ENCODE measurements around the gene ABL1.
"Not testable (repeated sequence)": the region's sequence is repeated elsewhere in the genome, so short reads cannot be mapped to it uniquely, and the experiment has no call there.

Gene ABL1

DNA sequence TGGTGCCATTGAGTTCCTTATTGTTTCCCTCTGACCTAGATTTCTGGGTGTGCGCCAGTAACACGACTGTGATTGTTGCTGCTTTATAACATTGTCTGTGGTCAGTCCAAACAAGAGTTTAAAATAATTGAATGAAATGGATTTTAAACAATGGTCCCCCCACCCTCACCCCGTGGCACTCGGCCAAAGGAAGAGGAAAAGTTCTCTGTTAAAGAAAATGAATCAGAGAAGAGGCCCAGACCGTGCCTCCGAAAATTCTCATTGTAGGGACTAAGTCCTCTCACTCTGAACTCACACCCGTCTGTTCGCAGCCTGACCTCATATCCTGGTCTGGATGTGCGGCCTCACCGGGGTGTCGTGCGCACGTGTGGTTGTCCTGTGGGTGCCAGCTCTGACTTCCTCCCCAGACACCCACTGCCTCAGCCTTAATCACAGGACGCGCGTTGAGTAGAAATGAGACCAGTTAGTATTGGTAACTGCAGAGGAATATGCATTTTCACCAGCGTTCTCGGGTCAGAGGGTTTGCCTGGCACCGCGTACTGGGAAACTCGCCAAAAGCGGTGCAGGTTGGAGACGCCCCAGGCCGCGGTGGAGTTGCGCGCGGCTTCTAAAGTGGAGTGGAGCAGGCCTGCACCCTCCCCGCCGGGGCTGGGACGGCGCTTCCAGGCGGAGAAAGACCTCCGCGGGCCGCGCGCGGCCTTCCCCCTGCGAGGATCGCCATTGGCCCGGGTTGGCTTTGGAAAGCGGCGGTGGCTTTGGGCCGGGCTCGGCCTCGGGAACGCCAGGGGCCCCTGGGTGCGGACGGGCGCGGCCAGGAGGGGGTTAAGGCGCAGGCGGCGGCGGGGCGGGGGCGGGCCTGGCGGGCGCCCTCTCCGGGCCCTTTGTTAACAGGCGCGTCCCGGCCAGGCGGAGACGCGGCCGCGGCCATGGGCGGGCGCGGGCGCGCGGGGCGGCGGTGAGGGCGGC is at the start of gene ABL1:
Gene ABL1 (plus strand): TSS at position 884 of the 966 bp plus-strand sequence. CDS start 193 bp downstream, outside the sequence.
- DNase-seq, result peak; percentile 78 to 83

DNA sequence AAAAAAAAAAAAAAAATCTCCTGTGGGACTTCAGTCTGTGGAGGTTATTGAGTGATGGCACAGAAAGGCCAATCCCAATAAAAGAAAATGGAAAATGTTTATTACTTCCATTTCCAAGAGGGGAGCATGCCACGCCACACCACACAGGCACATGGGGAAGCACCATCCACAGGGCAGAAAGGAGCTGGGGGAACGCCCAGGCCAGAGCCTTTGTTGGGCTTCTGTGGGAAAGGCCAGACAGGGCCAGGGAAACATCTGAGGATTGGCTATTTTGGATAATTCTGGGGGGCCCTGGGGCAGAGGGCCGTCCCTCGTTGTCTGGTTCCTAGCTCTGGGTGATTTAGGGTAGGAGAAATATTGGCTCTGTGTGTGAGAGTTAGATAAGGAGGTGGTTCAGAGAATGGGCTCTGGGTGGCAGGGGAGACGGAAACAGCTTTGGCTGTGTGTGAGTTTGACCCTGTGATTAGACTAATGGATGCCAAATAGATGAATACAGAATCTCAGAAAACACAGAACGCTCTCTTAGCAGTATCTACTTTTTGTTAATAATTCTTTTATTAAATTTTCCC is 49.0 kb upstream of the ABL1 start:
- DNase-seq, result no peak

DNA sequence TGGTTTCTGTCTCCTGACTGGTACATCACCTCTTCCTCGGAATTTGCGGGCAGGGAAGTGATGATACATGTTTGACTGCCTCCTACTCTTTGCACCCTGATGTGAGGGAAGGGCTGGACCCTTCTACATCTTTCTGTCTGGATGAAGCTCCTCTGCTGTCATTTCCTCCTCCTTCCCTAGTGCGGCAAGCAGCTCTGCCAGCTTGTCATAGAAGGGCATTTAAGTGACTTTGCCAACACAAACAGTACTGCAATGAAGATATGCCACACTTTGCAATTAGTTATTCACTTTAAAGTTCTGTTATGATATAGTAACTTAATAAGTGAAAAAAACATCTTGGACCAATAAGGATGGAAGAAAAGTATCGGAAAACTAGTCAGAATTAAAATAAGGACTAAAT is 48.5 kb upstream of the ABL1 start:
- DNase-seq, result no peak

DNA sequence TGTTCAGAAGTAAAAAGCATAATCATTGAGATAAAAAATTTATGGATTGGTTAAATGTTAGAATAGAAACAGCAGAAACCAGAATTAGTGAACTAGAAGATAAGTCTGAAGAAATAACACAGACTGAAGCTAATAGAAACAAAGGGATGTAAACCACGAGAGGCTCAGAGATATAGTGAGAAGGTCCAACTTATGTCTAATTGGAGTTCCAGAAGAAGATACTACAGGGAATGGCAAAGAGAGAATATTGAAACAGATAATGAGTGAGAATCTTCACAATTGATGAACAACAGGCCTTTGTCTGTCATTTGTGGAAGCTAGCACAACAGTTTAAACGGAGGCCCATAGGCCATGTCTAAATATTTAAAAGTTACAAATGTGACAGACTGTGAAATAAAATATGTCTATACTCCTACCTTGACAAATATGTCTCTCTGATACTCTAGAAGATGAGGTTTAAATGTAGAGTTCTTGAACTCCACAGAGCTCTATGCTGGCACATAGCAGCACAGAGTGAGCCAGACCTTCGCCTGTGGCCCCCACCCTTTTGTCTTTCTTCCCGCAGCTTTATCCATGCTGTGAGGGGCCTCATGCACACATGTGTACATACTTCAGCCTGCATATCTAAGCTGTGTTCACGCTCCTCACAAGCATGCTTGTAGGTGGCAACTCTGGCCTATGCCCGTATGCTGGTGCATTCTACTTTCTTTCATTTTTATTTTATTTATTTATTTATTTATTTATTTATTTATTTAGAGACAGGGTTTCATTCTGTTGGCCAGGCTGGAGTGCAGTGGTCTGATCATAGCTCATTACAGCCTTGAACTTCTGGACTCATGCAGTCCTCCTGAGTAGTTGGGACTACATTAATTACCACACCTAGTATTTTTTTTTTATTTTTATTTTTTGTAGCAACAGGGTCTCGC is 45.0 kb upstream of the ABL1 start:
- DNase-seq, result no peak

DNA sequence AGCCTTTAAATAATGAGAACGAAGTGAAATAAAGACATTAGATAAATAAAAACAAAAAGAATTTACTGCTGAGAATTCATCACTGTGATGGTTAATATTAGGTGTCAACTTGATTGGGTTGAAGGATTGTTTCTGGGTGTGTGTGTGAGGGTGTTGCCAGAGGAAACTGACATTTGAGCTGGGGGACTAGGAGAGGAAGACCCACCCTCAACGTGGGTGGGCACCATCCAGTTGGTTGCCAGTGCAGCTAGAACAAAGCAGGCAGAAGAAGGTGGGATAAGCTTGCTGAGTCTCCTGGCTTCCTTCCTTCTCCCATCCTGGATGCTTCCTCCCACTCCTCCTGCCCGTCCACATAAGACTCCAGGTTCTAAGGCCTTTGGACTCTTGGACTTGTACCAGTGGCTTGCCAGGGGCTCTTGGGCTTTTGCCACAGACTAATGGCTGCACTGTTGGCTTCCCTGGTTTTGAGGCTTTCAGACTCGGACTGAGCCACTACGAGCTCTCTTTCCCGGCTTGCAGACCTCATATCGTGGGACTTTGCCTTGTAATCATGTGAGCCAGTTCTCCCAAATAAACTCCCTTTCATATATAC is 43.7 kb upstream of the ABL1 start:
- DNase-seq, result no peak

DNA sequence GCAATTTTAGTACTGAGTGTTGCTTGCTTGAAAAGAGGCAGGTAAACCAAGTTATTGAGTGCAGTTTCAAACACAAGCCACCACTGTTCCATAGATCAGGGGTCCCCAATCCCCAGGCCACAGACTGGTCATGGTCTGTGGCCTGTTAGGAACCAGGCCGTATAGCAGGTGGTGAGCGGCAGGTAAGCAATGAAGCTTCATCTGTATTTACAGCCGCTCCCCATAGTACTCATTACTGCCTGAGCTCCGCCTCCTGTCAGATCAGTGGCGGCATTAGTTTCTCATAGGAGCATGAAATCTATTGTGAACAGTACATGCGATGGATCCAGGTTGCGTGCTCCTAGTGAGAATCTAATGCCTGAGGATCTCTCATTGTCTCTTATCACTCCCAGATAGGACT is 41.5 kb upstream of the ABL1 start:
- DNase-seq, result no peak

DNA sequence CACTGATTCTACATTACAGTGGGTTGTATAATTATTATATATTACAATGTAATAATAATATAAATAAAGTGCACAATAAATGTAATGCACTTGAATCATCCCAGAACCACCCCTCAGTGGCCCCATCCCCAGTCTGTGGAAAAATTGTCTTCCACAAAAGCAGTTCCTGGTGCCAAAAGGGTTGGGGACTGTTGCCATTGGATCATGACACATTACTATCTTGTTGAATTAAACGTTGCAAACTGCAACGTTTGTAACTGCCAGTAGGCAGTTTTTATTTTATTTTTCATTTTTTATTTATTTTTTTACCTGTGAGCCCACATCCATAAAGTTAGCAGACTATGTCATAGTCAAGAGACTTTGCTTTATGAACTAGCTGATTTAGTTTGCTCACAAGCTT is 41.0 kb upstream of the ABL1 start:
- DNase-seq, result not testable (repeated sequence)

DNA sequence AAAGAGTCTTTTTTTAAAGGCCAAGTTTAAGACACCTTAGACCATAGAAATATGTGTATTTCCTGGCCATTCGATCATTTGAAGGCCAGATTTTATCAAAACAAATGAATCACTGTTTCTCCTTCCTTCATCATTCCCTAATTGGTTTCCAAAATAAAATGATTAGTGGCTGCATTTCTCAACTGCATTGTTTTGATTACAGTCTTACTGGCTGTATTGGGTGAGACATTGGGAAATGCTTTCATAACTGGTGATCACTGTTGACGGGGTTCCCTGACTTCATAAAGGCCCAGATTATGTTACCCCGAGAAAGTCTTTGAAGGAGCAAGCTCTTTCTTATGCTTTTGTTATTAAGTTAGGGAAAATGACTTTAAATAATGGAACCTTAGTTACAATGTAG is 40.6 kb upstream of the ABL1 start:
- not testable (repeated sequence) for DNase-seq

DNA sequence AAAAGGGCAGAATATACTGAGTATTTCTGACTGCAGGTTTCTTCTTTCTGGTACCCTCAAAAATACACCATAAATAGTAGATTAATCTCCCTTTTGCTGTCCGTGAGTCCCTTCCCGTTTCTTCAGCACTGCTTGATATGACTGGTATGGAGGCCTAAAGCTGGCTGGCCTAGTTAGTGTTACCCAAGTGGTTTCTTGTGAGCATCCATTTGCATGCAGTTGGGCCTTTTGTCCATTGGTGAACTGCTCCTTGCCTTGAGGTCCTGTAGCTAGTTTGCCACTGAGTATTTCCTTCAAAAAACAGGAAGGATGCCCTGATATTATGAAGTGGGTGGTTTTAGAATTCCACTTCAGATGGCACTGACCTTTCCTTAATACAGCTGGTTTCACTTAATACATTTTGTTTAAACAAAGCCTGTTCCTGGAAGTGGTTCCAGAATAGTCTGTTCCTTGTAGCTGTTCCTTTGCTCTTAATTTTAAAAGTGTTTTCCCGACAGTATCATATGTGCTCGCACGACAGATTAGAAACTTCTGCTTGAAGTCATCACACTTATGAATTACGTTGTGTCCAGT is 40.0 kb upstream of the ABL1 start:
- no peak for DNase-seq

DNA sequence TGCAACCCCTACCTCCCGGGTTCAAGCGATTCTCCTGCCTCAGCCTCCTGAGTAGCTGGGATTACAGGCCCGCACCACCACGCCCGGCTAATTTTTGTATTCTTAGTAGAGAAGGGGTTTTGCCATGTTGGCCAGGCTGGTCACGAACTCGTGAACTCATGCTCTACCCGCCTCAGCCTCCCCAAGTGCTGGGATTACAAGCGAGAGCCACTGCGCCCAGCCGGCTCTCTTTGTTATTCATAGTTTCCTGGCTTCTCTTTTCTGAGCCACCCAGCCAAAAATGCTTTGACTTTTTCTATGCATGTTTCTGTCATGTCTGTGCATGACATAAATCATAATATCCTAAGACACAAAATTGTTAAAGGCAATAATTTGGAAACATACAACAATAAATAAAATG is 31.9 kb upstream of the ABL1 start:
- DNase-seq, result not testable (repeated sequence)

DNA sequence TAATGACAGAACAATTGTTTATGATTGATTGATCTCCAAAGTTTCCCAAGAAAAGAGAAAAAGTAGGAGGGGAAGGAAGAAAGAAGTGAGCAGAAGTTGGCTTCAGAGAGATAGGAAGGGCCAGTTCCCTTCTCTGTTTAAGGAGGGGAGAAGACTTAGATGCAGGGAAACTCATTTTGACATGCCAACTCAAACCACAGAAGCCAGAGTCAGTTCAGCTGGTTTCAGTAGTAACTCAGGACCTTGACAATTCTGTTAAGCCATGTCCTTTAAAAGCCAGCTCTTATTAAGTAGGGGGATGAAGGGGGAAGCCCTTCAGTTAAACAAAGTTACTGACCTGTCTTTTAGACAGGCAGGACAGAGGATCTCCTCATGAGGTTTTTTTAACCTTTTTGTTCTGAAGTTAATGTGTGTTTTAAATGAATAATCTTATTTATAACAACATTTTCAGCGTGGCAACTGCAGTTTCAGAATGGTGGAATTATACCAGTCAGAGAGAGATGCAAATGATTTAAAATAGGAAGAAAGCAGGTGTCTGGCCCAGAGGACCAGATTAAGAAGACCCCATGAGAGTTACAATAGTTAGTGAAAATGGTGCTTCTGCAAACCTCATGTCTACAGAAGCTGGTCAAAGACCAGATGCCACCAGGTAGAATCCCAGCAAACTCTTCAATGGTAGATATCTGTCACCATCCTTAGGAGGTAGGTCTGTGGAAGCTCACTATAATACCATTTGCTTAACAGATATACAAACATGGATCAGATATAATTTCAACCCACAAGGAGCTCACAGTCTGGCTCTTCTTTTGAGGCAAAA is 29.3 kb upstream of the ABL1 start:
- DNase-seq, result no peak

DNA sequence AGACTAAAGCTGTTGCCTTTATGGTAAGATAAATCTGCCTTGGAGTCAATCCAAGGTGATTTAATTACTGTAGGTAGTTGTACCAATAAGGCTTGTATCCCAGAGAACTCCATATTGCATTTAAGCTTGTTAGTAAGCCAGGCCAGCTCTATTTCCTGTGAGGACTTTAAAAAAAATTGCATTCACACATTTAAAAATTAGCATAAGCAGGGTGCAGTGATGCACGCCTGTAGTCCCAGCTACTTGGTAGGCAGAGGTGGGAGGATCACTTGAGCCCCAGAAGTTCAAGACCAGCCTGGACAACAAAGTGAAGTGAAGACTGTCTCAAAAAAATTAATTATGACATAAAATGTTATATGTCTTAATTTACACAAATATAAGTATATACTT is 28.7 kb upstream of the ABL1 start:
- DNase-seq, result no peak

DNA sequence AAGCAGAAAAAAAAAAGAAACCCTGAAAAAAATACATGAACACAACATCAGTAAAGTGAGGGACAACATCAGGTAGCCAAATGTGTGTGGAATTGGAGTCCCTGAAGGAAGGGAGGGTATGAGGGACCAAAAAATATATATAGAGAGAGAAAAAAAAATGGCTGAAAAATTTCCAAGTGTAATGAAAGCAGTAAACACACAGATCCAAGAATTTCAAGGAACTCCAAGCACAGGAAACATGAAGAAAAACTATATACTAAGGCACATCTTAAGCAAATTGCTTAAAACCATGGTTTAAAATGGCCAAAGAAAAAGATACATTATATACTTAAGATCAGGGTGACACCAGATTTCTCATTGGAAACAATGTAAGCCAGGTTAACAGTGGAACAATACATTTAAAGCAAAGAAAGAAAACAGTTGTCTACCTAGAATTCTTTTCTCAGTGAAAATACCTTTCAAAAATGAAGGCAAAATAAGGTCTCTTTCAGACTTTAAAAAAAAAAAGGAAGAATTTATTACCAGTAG is 24.4 kb upstream of the ABL1 start:
- no peak for DNase-seq

DNA sequence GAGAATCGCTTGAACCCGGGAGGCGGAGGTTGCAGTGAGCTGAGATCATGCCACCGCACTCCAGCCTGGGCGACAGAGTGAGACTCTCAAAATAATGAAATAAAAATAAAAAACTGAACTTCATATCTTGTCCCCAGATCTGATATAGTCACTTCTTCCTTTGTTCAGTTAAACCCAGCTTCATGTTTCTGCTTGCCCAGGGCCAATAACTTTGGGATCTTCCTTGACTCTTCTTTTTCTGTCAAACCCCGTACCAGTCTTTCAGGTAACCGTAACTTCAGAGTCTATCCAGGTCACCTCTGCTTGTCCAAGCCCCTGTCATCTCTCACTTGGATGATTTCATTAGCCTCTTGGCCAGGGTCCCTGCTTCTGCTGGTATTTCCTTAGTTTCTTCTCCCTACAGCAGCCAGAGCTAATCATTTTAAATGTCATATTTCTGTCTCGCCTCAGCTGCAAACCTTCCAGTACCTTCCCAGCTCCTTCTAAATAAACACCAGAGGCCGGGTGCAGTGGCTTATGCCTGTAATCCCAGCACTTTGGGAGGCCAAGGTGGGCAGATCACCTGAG is 19.7 kb upstream of the ABL1 start:
- no peak for DNase-seq

DNA sequence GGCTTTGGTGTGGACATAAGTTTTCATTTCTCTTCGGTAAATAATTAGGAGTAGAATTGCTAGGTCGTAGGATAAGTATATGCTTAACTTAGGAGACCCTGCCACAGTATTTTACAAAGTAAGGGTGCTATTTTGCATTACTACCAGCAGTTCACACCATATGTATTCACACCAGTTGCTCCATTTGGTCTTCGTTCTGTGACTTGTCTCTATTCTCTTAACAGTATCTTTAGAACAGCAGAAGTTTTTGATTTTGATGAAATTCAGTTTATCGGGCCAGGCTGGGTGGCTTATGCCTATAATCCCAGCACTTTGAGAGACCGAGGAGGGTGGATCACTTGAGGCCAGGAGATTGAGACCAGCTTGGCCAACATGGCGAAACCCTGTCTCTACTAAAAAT is 17.1 kb upstream of the ABL1 start:
- DNase-seq, result no peak

DNA sequence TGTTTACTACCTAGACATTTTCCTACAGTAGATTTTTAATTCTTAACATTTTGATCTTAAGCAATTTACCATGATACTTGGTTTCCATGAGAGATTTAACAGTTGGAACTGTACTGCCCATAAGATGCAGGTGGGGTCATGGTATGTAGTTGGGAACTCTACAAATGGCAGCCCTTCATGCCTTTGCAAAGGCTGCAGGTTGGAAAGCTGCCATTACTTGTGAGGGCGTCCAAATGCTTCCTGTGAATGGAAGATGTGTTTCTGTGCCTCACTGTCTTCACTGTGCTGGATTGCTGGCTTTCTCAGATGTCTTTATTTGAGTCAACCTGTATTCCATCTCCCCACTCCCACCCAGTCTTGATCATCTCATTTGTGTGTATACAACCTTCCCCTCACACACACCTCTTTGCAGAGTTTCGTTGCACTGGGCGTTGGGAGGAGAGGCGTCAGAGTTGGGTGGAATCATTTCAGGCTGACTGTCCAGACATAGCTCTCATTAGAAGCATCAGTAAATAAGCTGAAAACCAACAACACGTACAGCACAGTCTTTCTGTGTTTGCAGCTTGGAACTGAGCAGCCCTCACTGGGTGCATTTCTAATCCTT is 14.8 kb upstream of the ABL1 start:
- no peak for DNase-seq

DNA sequence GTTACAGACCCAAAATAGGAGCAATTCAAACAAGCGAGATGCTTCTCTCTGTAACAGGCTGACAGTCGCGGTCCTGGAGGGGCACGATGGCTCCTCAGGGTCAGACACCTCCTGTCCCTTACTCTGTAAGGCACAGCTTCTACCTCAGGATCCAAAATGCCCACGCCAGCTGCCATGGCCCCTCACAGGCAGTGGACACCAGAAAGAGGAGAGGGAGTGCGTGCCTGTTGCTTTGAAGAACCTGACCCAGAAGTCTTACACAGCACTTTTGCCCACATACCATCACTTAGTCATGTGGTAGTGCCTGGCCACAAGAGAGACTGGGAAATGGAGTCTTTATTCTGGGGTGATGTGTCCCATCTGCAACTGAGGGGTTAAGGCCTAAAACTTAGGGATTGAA is 11.6 kb upstream of the ABL1 start:
- DNase-seq, result no peak

DNA sequence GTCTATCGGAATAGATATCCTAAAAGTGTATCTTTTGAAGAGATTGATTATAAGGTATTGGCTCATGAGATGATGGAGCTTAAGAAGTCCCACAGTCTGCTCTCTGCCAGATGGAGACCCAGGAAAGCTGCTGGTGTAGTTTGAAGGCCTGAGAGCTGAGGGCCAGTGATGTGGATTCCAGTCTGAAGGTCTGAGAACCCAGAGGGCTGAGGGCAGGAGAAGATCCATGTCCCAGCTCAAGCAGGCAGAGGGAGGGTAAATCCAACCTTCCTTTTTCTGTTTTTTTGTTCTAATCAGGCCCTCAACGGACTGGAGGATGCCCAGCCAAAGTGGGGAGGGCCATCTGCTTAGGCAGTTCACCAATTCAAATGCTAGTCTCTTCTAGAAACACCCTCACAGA is 11.0 kb upstream of the ABL1 start:
- DNase-seq, result no peak

DNA sequence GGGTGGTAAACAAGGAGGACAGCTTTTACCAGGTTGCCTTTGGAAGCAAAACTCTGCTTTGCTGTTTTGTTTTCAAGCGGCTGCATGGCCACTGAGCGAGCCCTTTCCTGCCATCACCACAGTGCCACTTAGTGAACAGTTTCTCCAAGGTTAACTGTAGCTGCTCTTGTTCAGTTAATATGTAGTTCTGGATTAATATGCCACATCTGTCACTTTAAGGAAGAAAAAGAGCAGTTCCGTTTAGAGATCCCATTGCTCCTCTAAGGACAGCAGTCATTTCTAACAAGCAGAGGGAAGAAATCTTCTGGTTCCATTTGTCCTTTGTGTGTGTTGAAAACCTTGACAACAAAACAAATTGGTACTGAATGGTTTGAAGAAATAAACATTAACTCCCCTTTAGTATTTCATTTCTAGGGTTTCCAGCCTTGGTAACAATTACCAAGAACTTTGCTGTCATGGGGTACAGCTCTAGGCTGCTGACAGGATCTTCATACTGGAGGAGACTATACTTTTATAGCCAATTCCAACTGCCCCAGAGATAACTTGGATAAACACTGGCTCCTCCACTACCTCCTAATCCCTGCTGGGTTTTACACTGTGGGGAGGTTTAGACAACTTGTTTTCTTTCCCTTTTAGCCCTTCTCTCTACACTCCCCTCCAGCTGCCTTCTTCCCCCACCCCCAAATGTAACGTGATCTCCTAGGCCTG is 10.3 kb upstream of the ABL1 start:
- DNase-seq, result no peak

DNA sequence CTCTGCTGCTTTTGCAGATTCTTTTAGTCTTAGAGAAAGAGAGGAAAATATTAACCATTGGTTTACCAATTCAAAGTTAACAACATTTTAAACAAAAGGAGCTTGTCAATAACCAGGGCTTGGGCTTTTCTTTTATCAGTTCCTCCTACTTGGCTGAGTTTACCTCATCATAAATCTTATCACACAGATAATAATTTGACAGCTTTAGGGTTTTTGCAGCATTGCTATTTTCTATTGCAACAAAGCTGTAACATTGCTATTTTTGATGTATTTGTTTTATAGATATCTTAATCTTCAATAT is 9.8 kb upstream of the ABL1 start:
- no peak for DNase-seq

Measured in SW 1271 (cell line).